OCI-LY3 (cell line): ENCODE results near the gene BRINP2.

ENCODE experiments used
- EZH2phosphoT487 ChIP-seq: fragments of 200-600 bp; shearing (Covaris generic); IDR thresholded peaks from 2 replicates; pipeline ENCODE4 v1.6.1; 2018; ENCODE audit warnings: antibody characterized with exemption, mixed run types, low read depth
- TF ChIP-seq, protein P1 (sequence below): fragments of 200-600, 300-600 bp; sonication (generic); IDR thresholded peaks from 2 replicates; pipeline ENCODE4 v1.5.1; 2014; ENCODE audit warnings: antibody characterized with exemption, low read length, low read depth

DNA sequence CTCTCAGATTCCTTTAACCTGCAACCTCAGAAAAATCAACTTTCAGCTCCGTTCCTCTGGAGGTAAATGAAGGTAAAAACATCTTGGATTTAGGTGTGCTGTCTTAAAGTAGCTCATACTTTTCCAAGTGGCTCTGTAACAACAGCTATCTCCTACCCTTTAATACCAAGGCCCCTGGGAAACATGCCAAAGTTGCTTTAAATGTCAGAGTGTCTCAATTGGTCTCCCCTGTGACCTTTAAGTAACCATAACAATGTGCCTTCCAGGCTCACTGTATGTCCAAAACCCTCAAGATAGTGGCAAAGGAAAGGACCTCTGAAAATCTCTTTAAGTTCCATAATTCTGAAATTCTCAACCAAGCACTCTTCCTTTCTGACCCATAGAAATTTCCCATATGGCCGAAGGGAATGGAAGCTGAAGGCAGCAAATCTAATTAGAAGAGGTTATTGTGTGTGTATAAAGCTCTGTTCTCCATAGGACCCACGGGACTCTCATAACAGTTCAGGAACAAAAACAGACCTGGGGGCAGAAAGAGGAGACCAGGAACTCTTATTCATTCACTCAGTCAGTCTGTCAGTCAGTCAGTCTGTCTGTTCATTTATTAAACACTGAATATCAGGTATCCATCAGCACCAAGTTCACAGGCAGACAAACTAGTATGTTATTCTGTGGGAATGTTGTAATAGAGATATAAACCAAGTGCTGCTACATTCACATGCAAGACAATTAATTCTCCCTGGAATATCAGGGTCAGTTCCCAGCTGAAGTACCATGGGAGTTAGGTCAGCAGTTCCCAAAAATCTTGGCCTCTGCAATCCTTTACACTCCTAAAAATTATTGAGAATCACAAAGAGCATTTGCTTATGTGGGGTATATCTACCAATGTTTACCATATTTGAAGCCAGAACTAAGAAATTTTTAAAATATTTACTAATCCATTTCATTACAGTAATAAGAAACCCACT, 25.4 kb upstream of the BRINP2 start:
- TF ChIP-seq, protein P1, sequence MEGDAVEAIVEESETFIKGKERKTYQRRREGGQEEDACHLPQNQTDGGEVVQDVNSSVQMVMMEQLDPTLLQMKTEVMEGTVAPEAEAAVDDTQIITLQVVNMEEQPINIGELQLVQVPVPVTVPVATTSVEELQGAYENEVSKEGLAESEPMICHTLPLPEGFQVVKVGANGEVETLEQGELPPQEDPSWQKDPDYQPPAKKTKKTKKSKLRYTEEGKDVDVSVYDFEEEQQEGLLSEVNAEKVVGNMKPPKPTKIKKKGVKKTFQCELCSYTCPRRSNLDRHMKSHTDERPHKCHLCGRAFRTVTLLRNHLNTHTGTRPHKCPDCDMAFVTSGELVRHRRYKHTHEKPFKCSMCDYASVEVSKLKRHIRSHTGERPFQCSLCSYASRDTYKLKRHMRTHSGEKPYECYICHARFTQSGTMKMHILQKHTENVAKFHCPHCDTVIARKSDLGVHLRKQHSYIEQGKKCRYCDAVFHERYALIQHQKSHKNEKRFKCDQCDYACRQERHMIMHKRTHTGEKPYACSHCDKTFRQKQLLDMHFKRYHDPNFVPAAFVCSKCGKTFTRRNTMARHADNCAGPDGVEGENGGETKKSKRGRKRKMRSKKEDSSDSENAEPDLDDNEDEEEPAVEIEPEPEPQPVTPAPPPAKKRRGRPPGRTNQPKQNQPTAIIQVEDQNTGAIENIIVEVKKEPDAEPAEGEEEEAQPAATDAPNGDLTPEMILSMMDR = no peak
- no peak for TF ChIP-seq EZH2phosphoT487
